Subcutaneous abdominal adipose tissue (tissue), 5 donors: ENCODE measurements around the gene ADGRA1.
"Not testable (repeated sequence)": the region's sequence is repeated elsewhere in the genome, so short reads cannot be mapped to it uniquely, and the experiment has no call there.

Experiments used
- H3K27ac ChIP-seq: one replicate; pipeline ENCODE4 v1.7.0; 2013; ENCODE audit warnings: low read depth, mild to moderate bottlenecking, inconsistent platforms, low read length, moderate library complexity
- H3K27me3 ChIP-seq, 5 donors: one replicate each; pipeline ENCODE4 v1.7.0; 2013; ENCODE audit warnings: low read length in 5 of 5, inconsistent platforms in 1 of 5; ENCODE audit not compliant: control insufficient read depth in 5 of 5, insufficient read depth in 4 of 5
- H3K36me3 ChIP-seq, 5 donors: one replicate each; pipeline ENCODE4 v1.7.0; 2013; ENCODE audit warnings: low read length in 5 of 5; ENCODE audit not compliant: control insufficient read depth in 5 of 5, insufficient read depth in 5 of 5
- H3K4me1 ChIP-seq, 5 donors: one replicate each; pipeline ENCODE4 v1.7.0; 2013; ENCODE audit warnings: low read length in 5 of 5, mild to moderate bottlenecking in 3 of 5, moderate library complexity in 1 of 5; ENCODE audit not compliant: control insufficient read depth in 5 of 5, insufficient read depth in 5 of 5
- H3K4me3 ChIP-seq, 5 donors: one replicate each; pipeline ENCODE4 v1.7.0; 2013; ENCODE audit warnings: low read length in 5 of 5, low read depth in 1 of 5
- H3K9ac ChIP-seq, 5 donors: one replicate each; pipeline ENCODE4 v1.7.0; 2013; ENCODE audit warnings: low read length in 5 of 5, mild to moderate bottlenecking in 4 of 5, moderate library complexity in 3 of 5
- H3K9me3 ChIP-seq, 5 donors: one replicate each; pipeline ENCODE4 v1.7.0; 2013; ENCODE audit warnings: low read length in 5 of 5; ENCODE audit not compliant: control insufficient read depth in 5 of 5
- donor health status: healthy.
- donor health status: healthy.
- donor health status: healthy.
- donor health status: healthy.
- donor health status: healthy.

ADGRA1 gene

DNA sequence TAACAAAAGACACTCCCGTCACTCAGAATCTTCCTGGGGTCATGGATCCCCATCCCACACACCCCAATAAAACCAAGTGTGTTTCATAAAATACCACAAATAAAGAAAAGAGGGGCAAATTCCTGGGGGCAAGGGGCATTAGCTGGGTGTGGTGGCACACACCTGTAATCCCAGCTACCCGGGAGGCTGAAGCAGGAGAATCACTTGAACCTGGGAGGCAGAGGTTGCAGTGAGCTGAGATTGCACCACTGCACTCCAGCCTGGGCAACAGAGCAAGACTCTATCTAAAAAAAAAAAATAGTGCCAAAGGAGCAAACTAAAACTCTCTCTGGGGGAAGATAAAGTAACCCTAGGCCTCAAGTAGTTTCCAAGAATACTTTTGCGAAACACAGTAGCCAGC is 63.3 kb downstream of the ADGRA1 start:
- not testable (repeated sequence) for H3K4me3 ChIP-seq, H3K27ac ChIP-seq, H3K9ac ChIP-seq, H3K36me3 ChIP-seq, H3K4me1 ChIP-seq
- Histone ChIP-seq H3K27me3 (peaks cover 0 to 15% (median 3%) of the 10 kb centered on the region in 5 donors), H3K9me3 (peaks cover 0 to 27% (median 11%) of the 10 kb centered on the region in 5 donors)

GRCh38 chr10:133151543-133151972 is 63.8 kb downstream of the ADGRA1 start:
- Histone ChIP-seq H3K9me3 (peaks cover 0 to 27% (median 11%) of the 10 kb centered on the region in 5 donors), H3K27me3 (peaks cover 0 to 14% (median 3%) of the 10 kb centered on the region in 5 donors), H3K9ac (no peak overlapping the region), H3K27ac (no peak overlapping the region), H3K4me3 (no peak overlapping the region), H3K36me3 (no peaks in the 10 kb centered on the region), H3K4me1 (no peaks in the 10 kb centered on the region)

GRCh38 chr10:133154411-133154810 is 66.7 kb downstream of the ADGRA1 start:
- Histone ChIP-seq H3K4me3 (no peak overlapping the region), H3K36me3 (no peaks in the 10 kb centered on the region), H3K9me3 (peaks cover 0 to 5% (median 0%) of the 10 kb centered on the region in 5 donors), H3K27ac (no peak overlapping the region), H3K4me1 (no peaks in the 10 kb centered on the region), H3K9ac (no peak overlapping the region), H3K27me3 (peaks cover 5 to 32% (median 15%) of the 10 kb centered on the region in 5 donors)

GRCh38 chr10:133154996-133155778 is 67.5 kb downstream of the ADGRA1 start:
- H3K4me3 ChIP-seq = no peak overlapping the region
- peaks cover 6 to 34% (median 17%) of the 10 kb centered on the region in 5 donors for H3K27me3 ChIP-seq
- peaks cover 0 to 2% (median 0%) of the 10 kb centered on the region in 5 donors for H3K9me3 ChIP-seq
- H3K9ac ChIP-seq = no peak overlapping the region
- no peaks in the 10 kb centered on the region for H3K36me3 ChIP-seq
- H3K27ac ChIP-seq = no peak overlapping the region
- peaks cover 0 to under 1% (median 0%) of the 10 kb centered on the region in 5 donors for H3K4me1 ChIP-seq

DNA sequence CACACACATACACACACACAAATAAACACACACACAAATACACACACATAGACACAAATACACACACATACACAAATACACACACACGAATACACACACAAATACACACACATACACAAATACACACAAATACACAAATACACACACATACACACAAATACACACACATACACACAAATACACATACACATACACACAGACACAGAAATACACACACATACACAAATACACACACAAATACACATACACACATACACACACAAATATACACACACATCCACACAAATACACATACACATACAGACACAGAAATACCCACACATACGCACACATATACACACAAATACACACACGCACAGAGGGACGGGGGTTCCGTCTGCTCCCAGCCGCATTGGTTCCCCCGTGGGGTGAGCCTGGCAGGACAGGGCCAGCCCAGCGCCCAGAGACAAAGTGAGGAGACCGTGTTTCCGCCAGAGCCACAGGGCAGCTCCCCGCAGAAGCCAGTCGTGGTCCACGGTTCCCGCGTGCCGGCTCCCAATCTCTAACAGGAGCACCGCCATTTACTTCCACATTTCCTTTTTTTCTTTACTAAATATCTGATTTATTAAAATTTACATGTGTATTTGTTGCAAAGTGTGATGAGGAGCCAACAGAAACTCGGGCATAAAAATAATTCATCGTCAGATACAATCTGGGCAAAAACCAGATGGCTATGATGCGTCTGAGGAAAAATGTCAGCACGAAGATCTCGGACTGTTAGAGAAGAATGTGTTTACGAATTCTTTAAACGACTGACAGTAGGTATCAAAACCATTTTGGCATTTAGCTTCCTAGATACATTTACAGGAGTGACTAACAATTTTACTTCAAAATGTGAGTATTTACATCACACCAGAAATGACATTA is 69.2 kb downstream of the ADGRA1 start:
- Histone ChIP-seq H3K4me1 (peaks cover 0 to 13% (median 11%) of the 10 kb centered on the region in 5 donors), H3K9ac (no peak overlapping the region), H3K27ac (no peak overlapping the region), H3K9me3 (no peaks in the 10 kb centered on the region), H3K4me3 (no peak overlapping the region), H3K36me3 (no peaks in the 10 kb centered on the region), H3K27me3 (peaks cover 20 to 41% (median 30%) of the 10 kb centered on the region in 5 donors)

GRCh38 chr10:133157662-133158436 is 70.1 kb downstream of the ADGRA1 start:
- Histone ChIP-seq H3K27me3 (peaks cover 29 to 47% (median 34%) of the 10 kb centered on the region in 5 donors), H3K9ac (no peak overlapping the region), H3K4me1 (peaks cover 0 to 13% (median 11%) of the 10 kb centered on the region in 5 donors), H3K27ac (no peak overlapping the region), H3K4me3 (no peak overlapping the region), H3K9me3 (no peaks in the 10 kb centered on the region), H3K36me3 (no peaks in the 10 kb centered on the region)

DNA sequence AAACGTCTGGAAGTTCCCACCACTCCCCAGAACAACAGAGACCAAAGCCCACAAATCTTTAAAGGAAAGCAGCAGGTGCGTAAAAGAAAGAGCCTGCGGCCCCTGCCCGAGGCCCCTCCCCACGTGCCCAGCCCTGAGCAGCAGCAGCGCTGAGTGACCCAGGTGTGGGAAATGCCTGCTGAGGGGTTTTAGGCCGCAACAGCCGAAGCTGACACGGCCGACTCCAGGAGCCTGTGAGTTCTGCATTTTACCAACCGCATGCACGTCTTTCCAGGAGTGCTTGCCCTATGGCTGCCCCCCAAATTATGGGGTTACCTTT is 70.7 kb downstream of the ADGRA1 start:
- peaks cover 32 to 52% (median 39%) of the 10 kb centered on the region in 5 donors for H3K27me3 ChIP-seq
- no peaks in the 10 kb centered on the region for H3K36me3 ChIP-seq
- no peak overlapping the region for H3K4me3 ChIP-seq
- H3K27ac ChIP-seq = no peak overlapping the region
- H3K9ac ChIP-seq = no peak overlapping the region
- peaks cover 0 to 13% (median 11%) of the 10 kb centered on the region in 5 donors for H3K4me1 ChIP-seq
- no peaks in the 10 kb centered on the region for H3K9me3 ChIP-seq

DNA sequence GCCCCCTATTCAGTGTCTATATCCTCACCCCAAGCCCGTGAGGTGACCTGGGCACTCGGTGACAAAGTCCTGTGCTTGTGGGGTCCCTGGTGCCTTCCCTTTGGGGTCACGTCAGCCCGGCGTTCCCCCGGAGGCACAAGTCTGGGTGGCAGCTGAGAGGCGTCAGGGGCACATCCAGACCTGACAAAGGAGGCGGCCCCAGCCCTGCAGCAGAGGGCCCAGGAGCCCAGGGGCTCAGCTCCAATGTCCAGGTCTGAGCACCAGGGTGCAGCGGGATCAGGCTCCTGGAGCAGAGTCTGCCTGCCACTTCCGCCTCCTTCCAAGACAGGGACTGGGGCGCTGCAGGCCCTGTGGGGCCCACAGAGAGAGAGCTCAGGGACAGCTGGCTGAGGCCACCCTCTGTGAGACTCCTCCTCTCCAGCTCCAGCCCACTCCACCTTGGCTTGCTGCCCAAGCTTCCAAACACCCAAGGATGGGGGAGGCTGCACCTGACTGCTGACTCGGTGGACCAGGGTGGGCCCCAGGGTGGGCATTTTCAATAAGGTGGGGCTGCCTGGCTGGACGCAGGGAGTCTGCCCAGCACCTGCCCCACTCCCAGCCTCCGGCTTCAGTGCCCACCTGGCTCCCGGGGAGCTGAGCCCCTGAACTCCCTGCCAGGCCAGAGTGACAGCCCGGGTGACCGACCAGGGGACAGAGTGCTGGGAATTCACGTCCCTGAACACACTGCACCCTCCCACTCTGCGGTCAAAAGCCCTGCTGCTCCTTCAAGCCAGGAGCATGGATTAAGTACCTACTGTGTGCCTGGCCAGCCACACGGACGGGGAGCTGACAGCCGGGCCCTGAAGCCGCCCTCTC is 71.3 kb downstream of the ADGRA1 start:
- H3K27me3 ChIP-seq = peaks cover 32 to 56% (median 40%) of the 10 kb centered on the region in 5 donors
- no peak overlapping the region for H3K4me3 ChIP-seq
- no peaks in the 10 kb centered on the region for H3K36me3 ChIP-seq
- H3K9ac ChIP-seq = no peak overlapping the region
- H3K27ac ChIP-seq = no peak overlapping the region
- peaks cover 0 to 13% (median 11%) of the 10 kb centered on the region in 5 donors for H3K4me1 ChIP-seq
- H3K9me3 ChIP-seq = no peaks in the 10 kb centered on the region

GRCh38 chr10:133159611-133159949 is 71.9 kb downstream of the ADGRA1 start:
- H3K36me3 ChIP-seq = no peaks in the 10 kb centered on the region
- H3K27ac ChIP-seq = no peak overlapping the region
- peaks cover 0 to 13% (median 11%) of the 10 kb centered on the region in 5 donors for H3K4me1 ChIP-seq
- no peak overlapping the region for H3K9ac ChIP-seq
- no peaks in the 10 kb centered on the region for H3K9me3 ChIP-seq
- peaks cover 33 to 59% (median 40%) of the 10 kb centered on the region in 5 donors for H3K27me3 ChIP-seq
- H3K4me3 ChIP-seq = no peak overlapping the region
